Stimulated activated effector memory CD8-positive, alpha-beta T cell treated with anti-CD3 and anti-CD28 coated beads, Interleukin-12 subunit alpha, Interleukin-12 subunit beta, amount 100 ng/mL, for 72 hours (primary cell): ENCODE measurements around the gene RSAD2.
"Not testable (repeated sequence)": the region's sequence is repeated elsewhere in the genome, so short reads cannot be mapped to it uniquely, and the experiment has no call there.

Source experiments
- ATAC-seq: fragments of 150-1000 bp; cut with Tn5 transposase; 2 replicates; pipeline ENCODE4 v1.10.0; 2021
- DNase-seq, 2 donors: peaks; one replicate each; pipeline ENCODE4 v3.0.0; 2021 to 2022; ENCODE audit warnings: low spot score in 2 of 2
- H3K27ac Mint-ChIP-seq: one replicate; pipeline ENCODE4 v1.8.0; 2022; ENCODE audit warnings: mild to moderate bottlenecking, mixed read lengths
- H3K36me3 Mint-ChIP-seq: one replicate; pipeline ENCODE4 v1.8.0; 2022; ENCODE audit warnings: mild to moderate bottlenecking, mixed read lengths
- H3K4me1 Mint-ChIP-seq: one replicate; pipeline ENCODE4 v1.8.0; 2022; ENCODE audit warnings: mixed read lengths
- H3K4me3 Mint-ChIP-seq: one replicate; pipeline ENCODE4 v1.8.0; 2022; ENCODE audit warnings: mild to moderate bottlenecking, mixed read lengths
- H3K9me3 Mint-ChIP-seq: one replicate; pipeline ENCODE4 v1.8.0; 2022; ENCODE audit warnings: mixed read lengths

RSAD2 gene

DNA sequence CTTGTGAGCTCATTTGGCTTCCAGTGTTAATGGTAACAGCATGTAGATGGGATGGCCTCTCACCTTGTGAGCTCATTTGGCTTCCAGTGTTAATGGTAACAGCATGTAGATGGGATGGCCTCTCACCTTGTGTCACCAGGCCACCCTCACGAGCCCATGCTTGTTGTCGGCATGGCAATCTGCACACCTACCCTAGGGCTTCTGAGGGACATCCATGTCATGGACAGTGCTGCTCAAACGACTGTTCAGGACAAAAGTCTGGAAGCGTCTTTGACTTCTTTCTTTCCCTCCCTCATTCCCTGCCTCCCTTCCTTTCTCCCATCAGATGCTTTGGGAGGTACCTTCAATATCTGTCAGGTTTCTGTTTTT, 58.1 kb downstream of the RSAD2 start:
- ATAC-seq, H3K9me3 Mint-ChIP-seq, H3K36me3 Mint-ChIP-seq, DNase-seq, H3K4me3 Mint-ChIP-seq, H3K27ac Mint-ChIP-seq: not testable (repeated sequence)
- H3K4me1 Mint-ChIP-seq, result peaks cover 47% of the 10 kb centered on the region

DNA sequence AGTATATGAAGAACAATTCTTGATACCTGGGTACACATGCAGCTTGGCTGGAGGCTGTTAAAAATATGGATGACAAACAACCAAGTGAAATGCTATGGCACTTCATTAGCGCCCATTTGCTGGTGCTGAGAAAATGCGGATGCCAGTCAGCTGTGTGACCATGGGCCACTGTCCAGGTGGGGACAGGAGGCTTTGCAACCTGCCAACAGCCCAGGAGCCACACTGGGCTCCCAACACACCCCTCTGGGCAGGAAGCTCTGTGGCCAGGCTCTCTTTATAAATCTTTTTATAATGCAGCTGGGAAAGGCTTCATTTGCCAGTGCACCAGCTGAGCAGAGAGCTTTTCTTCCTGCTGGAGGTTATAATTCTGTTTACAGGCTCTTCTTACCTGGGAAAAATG, 59.6 kb downstream of the RSAD2 start:
- ATAC-seq (no peak), DNase-seq (no peak)
- Mint-ChIP-seq H3K27ac (no peak overlapping the region), H3K4me1 (peaks cover 57% of the 10 kb centered on the region), H3K9me3 (no peaks in the 10 kb centered on the region), H3K4me3 (no peak overlapping the region), H3K36me3 (peaks cover 10% of the 10 kb centered on the region)

DNA sequence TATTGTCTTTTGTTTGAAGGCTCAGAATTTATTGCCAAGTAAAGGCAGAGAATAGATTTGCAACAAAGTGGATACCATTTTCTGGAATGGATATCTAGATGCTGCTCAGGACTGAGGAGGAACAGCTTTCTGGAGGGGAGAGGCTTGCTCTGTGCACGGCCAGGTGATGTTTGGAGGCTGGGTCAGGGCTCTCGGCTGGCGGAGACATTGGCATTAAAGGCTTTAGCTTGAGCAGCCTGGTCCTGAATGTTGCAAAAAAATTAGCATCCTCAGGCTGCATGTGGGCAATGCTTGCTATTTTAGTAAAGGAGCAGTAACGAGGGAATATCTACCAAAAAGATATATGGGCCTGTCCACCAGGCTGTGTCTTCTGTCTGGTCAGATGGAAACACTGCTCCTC, 60.0 kb downstream of the RSAD2 start:
- H3K27ac Mint-ChIP-seq, result no peak overlapping the region
- DNase-seq (no peak), ATAC-seq (no peak)
- H3K36me3 Mint-ChIP-seq, result peaks cover 15% of the 10 kb centered on the region
- H3K4me3 Mint-ChIP-seq, result no peak overlapping the region
- H3K9me3 Mint-ChIP-seq, result no peaks in the 10 kb centered on the region
- peaks cover 61% of the 10 kb centered on the region for H3K4me1 Mint-ChIP-seq

DNA sequence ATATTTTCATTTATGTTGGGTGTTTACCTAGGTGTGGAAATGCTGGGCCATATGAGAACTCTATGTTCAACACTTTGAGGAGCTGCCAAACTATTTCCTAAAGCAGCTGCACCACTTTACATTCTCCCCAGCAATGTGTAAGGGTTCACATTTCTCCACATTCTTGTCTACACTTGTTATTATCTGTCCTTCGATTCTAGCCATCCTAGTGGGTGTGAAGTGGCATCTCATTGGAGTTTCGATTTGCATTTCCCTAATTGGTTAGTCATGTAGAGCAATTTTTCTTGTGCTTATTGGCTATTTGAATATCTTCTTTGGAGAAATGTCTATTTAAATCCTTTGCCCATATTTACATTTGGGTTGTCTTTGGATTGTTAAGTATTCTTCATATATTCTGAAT, 61.5 kb downstream of the RSAD2 start:
- Mint-ChIP-seq H3K36me3 (peaks cover 19% of the 10 kb centered on the region), H3K27ac (no peak overlapping the region), H3K9me3 (no peaks in the 10 kb centered on the region), H3K4me3 (no peak overlapping the region), H3K4me1 (peaks cover 63% of the 10 kb centered on the region)
- DNase-seq (no peak), ATAC-seq (no peak)

DNA sequence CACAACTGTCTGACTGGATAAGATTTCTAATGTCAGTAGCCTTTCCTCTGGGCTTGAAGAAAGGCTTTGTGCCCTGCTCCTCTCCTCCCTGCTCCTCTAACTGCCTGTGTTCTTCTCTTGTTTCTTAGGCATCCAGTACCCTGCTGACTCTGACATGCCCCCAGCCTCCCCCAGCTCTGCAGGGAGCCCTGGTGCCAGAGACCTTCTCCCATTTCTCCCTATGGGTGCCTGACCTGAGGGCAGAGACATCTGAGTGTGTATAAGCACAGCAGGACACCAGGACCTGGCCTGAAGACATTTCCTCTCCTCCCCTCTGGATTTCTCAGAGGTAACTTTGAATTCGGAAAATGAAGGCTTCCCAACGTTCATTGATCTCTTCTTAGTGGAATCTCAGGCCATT, 63.2 kb downstream of the RSAD2 start:
- H3K4me1 Mint-ChIP-seq, result peaks cover 63% of the 10 kb centered on the region
- H3K27ac Mint-ChIP-seq, result peak overlapping the region; percentile 0
- H3K36me3 Mint-ChIP-seq, result peaks cover 22% of the 10 kb centered on the region
- DNase-seq (no peak), ATAC-seq (no peak)
- no peak overlapping the region for H3K4me3 Mint-ChIP-seq
- H3K9me3 Mint-ChIP-seq, result no peaks in the 10 kb centered on the region

DNA sequence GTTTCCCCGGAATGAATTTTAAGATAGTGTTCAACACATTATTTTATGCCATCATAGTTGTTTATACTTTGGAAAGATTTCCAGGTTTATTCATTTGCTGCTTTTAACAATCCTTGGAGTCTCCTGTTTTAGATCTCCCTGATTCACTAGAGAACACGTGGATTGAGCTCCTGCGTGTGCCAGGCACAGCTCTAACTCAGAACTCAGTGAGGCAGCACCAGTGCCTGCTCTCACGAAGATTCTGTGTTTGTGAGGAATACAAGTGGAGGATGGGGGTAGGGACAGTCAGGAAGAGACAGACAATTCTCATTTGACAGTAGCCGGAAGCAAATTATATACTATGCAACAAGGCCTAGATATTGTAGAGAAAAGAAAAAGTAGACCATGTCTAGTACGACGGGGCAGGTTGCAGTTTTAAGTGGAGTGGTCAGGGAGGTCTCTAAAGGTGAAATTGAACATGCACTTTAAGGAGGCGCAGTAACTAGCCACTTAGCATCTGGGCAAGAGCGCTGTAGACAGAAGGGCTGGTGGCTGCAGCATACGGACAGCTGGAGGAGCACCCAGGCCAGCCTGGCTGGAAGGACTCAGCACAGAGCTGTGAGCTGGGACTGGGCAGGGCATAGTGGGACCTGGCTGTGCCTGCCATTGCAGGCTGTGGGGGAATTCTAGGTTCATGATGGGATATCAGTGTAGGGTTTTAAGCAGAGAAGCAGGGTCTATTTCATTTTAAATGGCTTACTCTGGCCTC, 63.9 kb downstream of the RSAD2 start:
- Mint-ChIP-seq H3K9me3 (no peaks in the 10 kb centered on the region), H3K27ac (peak overlapping the region; percentile 0), H3K4me1 (peaks cover 58% of the 10 kb centered on the region), H3K4me3 (no peak overlapping the region), H3K36me3 (peaks cover 24% of the 10 kb centered on the region)
- ATAC-seq (no peak), DNase-seq (no peak)

DNA sequence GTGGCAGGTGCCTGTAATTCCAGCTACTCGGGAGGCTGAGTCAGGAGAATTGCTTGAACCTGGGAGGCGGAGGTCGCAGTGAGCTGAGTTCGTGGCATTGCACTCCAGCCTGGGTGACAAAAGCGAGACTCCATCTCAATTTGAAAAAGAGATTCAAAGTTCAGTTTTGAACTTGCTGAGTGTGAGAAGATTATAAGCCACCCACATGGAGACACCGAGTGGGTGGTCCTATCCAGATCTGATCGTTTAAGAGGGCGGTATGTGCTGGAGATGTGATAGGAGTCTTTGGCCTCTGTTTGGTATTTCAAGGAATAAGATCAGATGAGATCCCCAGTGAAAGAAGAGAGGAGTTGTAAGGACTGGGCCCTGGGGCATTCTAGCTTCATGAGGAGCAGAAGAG, 65.3 kb downstream of the RSAD2 start:
- Mint-ChIP-seq H3K27ac (peak overlapping the region; percentile 0), H3K9me3 (no peaks in the 10 kb centered on the region), H3K4me3 (no peak overlapping the region), H3K4me1 (peaks cover 62% of the 10 kb centered on the region), H3K36me3 (peaks cover 28% of the 10 kb centered on the region)
- no peak for DNase-seq
- no peak for ATAC-seq

DNA sequence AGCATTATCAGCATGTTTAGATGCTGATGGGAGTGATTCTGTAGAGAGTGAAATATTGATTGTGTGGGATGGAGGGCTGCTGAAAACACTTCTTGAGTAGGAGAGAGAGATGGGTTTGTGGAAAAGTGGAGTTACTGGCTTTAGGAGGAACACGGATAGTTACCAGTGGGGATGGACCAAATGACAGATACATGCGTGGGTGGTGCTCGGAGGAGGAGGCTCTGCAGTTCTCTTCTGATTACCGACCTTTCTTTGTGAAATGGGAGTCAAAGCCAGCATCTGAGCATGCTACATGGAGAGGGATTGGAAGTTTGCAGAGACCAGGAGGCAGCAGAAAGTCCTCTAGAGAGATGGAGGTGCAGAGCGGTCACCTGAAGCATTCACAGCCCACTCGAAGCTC, 65.9 kb downstream of the RSAD2 start:
- Mint-ChIP-seq H3K4me3 (no peak overlapping the region), H3K9me3 (no peaks in the 10 kb centered on the region), H3K4me1 (peaks cover 67% of the 10 kb centered on the region), H3K36me3 (peaks cover 30% of the 10 kb centered on the region), H3K27ac (peak overlapping the region; percentile 0)
- no peak for DNase-seq
- no peak for ATAC-seq

DNA sequence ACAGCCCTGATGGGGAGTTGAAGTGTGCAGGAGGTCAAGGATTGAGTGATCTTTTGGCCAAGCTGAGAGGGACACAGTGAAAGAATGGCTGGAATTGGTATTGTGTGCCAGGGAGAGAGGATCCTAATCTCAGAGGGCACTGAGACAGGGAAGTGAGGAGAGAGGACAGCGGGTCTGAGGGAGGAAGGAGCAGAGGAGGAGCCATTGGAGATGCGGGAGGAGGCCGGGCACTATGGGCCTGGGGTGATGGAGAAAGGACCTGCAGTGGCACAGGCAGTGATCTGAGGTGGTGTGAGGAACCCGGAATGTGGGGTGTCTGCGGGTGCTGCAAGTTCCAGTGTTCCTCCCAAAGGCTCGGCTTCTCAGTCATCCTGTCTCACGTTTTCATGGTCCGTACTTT, 66.4 kb downstream of the RSAD2 start:
- no peaks in the 10 kb centered on the region for H3K9me3 Mint-ChIP-seq
- DNase-seq (no peak), ATAC-seq (no peak)
- H3K4me1 Mint-ChIP-seq, result peaks cover 67% of the 10 kb centered on the region
- no peak overlapping the region for H3K4me3 Mint-ChIP-seq
- H3K27ac Mint-ChIP-seq, result no peak overlapping the region
- H3K36me3 Mint-ChIP-seq, result peaks cover 34% of the 10 kb centered on the region

DNA sequence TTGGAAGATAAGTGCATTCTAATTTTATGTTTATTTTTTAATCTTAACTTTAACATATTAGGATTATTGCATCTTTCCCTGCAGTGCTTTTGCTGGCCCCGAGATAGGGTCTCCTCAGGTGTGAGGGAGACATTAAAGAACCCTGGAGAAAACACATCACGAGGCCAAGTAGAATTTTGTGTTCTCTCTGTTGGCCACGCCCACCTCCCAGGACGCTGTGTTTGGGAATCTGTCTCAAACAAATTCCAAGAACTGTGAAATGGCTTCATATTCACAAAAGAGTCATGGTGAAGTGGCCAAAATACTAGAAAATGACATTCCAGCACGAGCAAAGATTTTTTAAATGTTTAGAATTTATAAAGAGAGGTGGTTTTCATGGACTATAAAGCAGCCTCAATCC, 67.0 kb downstream of the RSAD2 start:
- H3K27ac Mint-ChIP-seq, result no peak overlapping the region

DNA sequence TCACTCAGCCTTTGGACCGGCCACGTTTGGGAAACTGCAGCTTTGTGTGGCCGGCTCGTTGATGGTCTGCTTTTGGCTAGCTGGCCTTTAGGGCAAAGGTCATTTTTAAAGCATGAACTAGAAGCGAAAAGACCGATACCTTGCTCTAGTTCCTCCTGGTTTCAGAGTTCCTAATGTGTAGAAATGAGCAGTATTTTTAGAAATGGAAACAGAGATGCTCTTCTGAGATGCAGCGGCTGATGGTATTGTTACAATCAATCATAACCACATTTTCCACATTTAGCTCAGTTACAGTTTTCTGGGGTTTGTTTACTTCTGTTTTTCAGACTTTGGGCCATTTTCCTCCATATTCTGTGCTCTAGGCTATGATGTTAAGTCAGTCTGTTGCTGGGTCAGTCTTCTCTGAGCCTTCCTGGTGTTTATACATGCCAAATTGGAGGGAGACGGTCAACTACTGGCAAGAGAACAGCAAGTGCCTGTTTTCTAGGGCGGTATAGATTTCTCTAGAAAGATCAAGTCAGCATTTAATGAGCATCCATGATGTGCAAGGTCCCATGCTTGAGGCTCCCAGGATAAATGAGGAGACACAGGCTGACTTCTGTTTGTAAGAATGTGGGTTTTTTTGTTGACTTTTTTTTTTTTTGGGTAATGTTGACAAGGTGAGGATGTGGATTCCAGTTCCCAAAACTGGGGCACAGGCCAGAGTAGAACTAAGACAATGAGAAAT, 67.7 kb downstream of the RSAD2 start:
- no peak for DNase-seq
- H3K27ac Mint-ChIP-seq, result peak overlapping the region; percentile 68
- H3K4me1 Mint-ChIP-seq, result peaks cover 72% of the 10 kb centered on the region
- ATAC-seq, result peak; percentile 22
- peak overlapping the region; percentile 40 for H3K4me3 Mint-ChIP-seq
- H3K36me3 Mint-ChIP-seq, result peaks cover 37% of the 10 kb centered on the region
- H3K9me3 Mint-ChIP-seq, result no peaks in the 10 kb centered on the region

More for the DNA sequence above, 67.0 kb downstream of the RSAD2 start:
- Mint-ChIP-seq H3K36me3 (peaks cover 37% of the 10 kb centered on the region), H3K4me1 (peaks cover 67% of the 10 kb centered on the region), H3K4me3 (no peak overlapping the region), H3K9me3 (no peaks in the 10 kb centered on the region)
- ATAC-seq (no peak), DNase-seq (no peak)

DNA sequence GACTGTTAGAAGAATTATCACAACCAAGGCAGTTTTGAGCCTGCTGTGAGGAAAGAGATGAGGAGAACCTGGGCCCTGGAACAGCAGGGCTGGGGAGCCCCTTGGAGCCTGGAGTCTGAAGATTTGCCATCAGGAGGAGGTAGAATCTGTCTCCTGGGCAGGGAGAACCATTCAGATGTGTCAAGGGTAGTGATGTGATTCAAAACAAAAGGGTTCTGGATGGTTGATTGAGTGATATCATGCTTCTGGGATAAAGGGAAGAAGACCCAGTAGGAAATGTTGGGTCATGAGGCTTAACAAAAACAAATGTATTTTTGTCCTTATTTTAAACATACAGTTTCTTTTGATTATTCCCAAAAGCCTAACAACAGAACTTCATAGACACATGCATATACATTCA, 68.2 kb downstream of the RSAD2 start:
- DNase-seq, result peak in 1 of 2 donors; percentile 46
- H3K9me3 Mint-ChIP-seq, result no peaks in the 10 kb centered on the region
- no peak for ATAC-seq
- peak overlapping the region; percentile 40 for H3K4me3 Mint-ChIP-seq
- H3K27ac Mint-ChIP-seq, result peak overlapping the region; percentile 68
- peaks cover 37% of the 10 kb centered on the region for H3K36me3 Mint-ChIP-seq
- H3K4me1 Mint-ChIP-seq, result peaks cover 75% of the 10 kb centered on the region

DNA sequence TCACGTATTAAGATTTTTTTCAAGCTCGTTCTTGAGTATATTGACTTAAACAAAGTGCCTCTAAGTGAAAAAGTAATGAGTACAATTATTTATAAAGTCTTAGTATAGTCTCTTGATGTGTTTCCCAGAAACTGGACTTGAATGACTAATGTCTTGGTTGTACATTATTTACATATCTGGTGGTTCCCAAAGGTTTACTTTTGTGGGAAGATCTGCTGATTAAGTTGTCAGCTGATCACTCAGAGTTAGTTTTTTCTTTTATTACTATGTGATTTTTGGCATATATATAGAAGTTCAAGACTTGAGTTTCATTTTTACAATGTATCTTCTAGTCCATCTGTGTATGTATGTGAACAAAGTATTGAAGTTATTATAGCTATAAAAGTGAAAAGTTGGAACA, 69.1 kb downstream of the RSAD2 start:
- Mint-ChIP-seq H3K9me3 (no peaks in the 10 kb centered on the region), H3K27ac (no peak overlapping the region), H3K4me3 (no peak overlapping the region), H3K4me1 (peaks cover 72% of the 10 kb centered on the region), H3K36me3 (peaks cover 37% of the 10 kb centered on the region)
- no peak for DNase-seq
- peak; percentile 88 for ATAC-seq
